Natural killer cell (primary cell): ENCODE results near the gene ABHD15. TPM values are rescaled to one million over a fixed set of nuclear protein-coding genes. Genes with fewer than 3 reads are reported as not detected.

ENCODE experiments used
- ATAC-seq, 3 donors: fragments of 150-1000 bp in 2 of 3; fragments of 200-7000 bp in 1 of 3; cut with Tn5 transposase; 1 replicate in 1 of 3; 2 replicates in 2 of 3; pipeline ENCODE4 v1.10.0; 2021; ENCODE audit warnings: mild to moderate bottlenecking in 2 of 3, moderate library complexity in 2 of 3
- DNase-seq, 2 donors: peaks; one replicate each; pipeline versions ENCODE4 v3.0.0 to v3.0.0-alpha.2; 2013 to 2021; ENCODE audit warnings: mixed read lengths in 1 of 2
- H3K27ac ChIP-seq: one replicate; pipeline ENCODE4 v1.5.1; 2013; ENCODE audit warnings: mild to moderate bottlenecking, low read length
- H3K27me3 ChIP-seq: one replicate; pipeline ENCODE4 v1.6.1; 2013; ENCODE audit warnings: low read length; ENCODE audit not compliant: control insufficient read depth, insufficient read depth
- H3K36me3 ChIP-seq: one replicate; pipeline ENCODE4 v1.6.1; 2013; ENCODE audit warnings: low read length; ENCODE audit not compliant: control insufficient read depth, insufficient read depth
- H3K4me1 ChIP-seq: one replicate; pipeline ENCODE4 v1.6.1; 2013; ENCODE audit warnings: low read length; ENCODE audit not compliant: control insufficient read depth, insufficient read depth
- H3K4me3 ChIP-seq: one replicate; pipeline ENCODE4 v1.5.1; 2013; ENCODE audit warnings: low read length
- H3K9me3 ChIP-seq: one replicate; pipeline ENCODE4 v1.6.1; 2013; ENCODE audit warnings: low read length; ENCODE audit not compliant: control insufficient read depth, insufficient read depth
- H3K27ac Mint-ChIP-seq, 2 donors: one replicate each; pipeline ENCODE4 v1.8.0; 2022; ENCODE audit warnings: mild to moderate bottlenecking in 2 of 2, mixed read lengths in 2 of 2, moderate library complexity in 1 of 2
- H3K27me3 Mint-ChIP-seq, 2 donors: one replicate each; pipeline ENCODE4 v1.8.0; 2022; ENCODE audit warnings: low read depth in 2 of 2, mixed read lengths in 2 of 2
- H3K36me3 Mint-ChIP-seq: one replicate; pipeline ENCODE4 v1.8.0; 2022; ENCODE audit warnings: mixed read lengths
- H3K4me1 Mint-ChIP-seq, 2 donors: one replicate each; pipeline ENCODE4 v1.8.0; 2022; ENCODE audit warnings: mixed read lengths in 2 of 2
- H3K4me3 Mint-ChIP-seq: one replicate; pipeline ENCODE4 v1.8.0; 2022; ENCODE audit warnings: mild to moderate bottlenecking, moderate library complexity, mixed read lengths
- H3K9me3 Mint-ChIP-seq, 2 donors: one replicate each; pipeline ENCODE4 v1.8.0; 2022; ENCODE audit warnings: mixed read lengths in 2 of 2
- WGBS: methylation state at CpG from one replicate; pipeline ENCODE4 v1.1.7; 2013; ENCODE audit warnings: missing lambda C conversion rate; ENCODE audit not compliant: insufficient coverage; 5-methylcytosine and 5-hydroxymethylcytosine counted together
- intact Hi-C: fragments of 100-400 bp; cut with micrococcal nuclease; formaldehyde crosslinking; loops from one replicate; pipeline ENCODE4 v1.14.2; 2022
- total RNA-seq, 4 donors: library from RNA; stranded (reverse); fragments of 120-200 nt in 1 of 4; gene quantifications; one replicate each; pipeline versions ENCODE4 v1.2.3 to v1.2.4, GENCODE V29; 2013 to 2022
- TF ChIP-seq, protein P1 (sequence below): fragments of 200-600 bp; IDR thresholded peaks from one replicate; pipeline ENCODE4 v1.8.0; 2022; ENCODE audit warnings: antibody characterized with exemption

The ABHD15 gene
- total RNA-seq, 3 donors from 2014 or later (not counting 1 experiment from before 2014, with no cell fraction given) = 31.7 to 33.8 (median 33.1) TPM

DNA sequence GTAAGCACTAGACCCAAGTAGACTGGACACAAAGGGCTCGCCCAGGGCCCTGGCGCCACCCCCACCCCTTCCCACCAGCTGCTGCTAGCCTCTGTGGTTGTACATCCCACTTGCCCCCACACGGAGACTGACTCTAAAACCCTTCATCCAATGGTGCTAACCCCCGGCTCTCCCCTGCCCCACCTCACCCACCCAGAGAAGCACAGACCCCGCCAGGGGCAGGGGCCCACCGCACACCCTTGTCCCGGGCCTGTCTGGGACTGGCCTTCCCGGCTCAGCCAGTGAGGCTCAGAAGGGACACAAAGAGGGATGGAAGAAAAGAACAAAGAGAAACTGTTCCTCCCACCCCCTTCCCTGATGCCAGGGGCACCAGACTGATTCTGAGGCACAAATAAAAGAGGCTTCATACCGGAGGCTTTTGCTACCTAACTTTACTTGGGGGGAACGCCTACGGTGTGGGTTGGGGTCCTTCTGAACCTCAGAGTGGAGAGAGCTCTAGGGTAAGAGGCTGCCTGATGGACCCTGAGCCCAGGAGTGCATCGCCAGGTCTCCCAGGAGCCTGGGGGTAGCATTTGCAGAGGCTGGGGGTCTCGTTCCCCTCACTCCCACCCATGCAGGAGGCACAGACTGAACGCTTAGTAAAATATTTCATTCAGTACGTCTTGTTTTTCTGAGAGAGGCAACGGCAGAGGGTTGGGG is 47.7 kb upstream of the ABHD15 start:
- Histone ChIP-seq H3K27ac (no peak overlapping the region), H3K36me3 (no peaks in the 10 kb centered on the region), H3K27me3 (no peaks in the 10 kb centered on the region), H3K4me1 (peaks cover 56% of the 10 kb centered on the region), H3K4me3 (peak overlapping the region; percentile 60), H3K9me3 (no peaks in the 10 kb centered on the region)
- no peak for ATAC-seq
- Mint-ChIP-seq H3K9me3 (no peaks in the 10 kb centered on the region), H3K27ac (peak overlapping the region; percentile 74 to 86), H3K27me3 (no peaks in the 10 kb centered on the region), H3K4me1 (peaks cover 12 to 49% of the 10 kb centered on the region in 2 donors), H3K4me3 (peak overlapping the region; percentile 90), H3K36me3 (no peaks in the 10 kb centered on the region)
- TF ChIP-seq, protein P1, sequence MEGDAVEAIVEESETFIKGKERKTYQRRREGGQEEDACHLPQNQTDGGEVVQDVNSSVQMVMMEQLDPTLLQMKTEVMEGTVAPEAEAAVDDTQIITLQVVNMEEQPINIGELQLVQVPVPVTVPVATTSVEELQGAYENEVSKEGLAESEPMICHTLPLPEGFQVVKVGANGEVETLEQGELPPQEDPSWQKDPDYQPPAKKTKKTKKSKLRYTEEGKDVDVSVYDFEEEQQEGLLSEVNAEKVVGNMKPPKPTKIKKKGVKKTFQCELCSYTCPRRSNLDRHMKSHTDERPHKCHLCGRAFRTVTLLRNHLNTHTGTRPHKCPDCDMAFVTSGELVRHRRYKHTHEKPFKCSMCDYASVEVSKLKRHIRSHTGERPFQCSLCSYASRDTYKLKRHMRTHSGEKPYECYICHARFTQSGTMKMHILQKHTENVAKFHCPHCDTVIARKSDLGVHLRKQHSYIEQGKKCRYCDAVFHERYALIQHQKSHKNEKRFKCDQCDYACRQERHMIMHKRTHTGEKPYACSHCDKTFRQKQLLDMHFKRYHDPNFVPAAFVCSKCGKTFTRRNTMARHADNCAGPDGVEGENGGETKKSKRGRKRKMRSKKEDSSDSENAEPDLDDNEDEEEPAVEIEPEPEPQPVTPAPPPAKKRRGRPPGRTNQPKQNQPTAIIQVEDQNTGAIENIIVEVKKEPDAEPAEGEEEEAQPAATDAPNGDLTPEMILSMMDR = no peak
- intact Hi-C loops = loop anchor here (1.0 to 10.0 kb wide), 5 partner anchors 22 to 148 kb away; partner anchors contain the start of genes ABHD15, GIT1 and TP53I13
- no peak for DNase-seq
- WGBS = 59% methylated on average over 15 of the region's 16 CpGs

DNA sequence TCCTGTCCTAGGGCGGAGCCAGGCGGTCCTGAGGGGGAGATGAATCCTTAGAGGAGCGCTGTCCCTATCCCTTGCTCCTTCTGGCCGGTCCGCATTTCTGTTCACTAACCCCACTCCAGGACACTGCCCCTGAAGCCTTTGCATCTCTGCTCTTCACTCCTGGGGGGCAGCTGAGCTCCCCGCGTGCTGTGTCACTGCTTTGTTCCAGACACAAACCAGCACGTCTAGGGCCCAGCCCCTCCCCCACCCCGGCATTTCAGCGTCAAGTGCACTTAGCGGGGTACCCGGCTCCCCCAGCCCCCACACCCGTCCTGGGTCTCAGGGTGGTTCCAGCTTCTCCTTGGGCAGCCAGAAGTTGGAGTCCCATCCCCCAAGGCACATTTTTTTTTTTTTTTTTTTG is 47.0 kb upstream of the ABHD15 start:
- ATAC-seq = no peak
- peaks cover 12 to 55% of the 10 kb centered on the region in 2 donors for H3K4me1 Mint-ChIP-seq

DNA sequence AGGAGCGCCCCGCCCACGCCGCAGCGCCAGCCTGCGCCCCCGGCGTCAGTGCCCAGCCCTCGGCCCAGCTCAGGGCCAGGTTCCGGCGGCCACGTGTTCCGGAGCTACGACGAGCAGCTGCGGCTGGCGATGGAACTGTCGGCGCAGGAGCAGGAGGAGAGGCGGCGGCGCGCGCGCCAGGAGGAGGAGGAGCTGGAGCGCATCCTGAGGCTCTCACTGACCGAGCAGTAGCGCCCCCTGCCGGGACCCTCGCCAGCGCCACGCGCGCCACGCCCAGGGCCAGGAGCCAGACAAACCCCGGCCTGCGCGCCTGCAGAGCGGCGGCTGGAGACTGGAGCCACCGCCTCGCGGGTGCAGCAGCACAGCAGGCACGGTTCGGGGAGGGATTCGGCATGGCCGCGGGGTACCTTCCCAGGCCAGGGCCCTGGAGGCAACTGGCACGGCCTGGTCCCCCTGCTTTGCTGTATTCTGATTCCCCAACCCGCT is 46.6 kb upstream of the ABHD15 start:
- Histone ChIP-seq H3K4me1 (peaks cover 65% of the 10 kb centered on the region), H3K9me3 (no peaks in the 10 kb centered on the region), H3K27me3 (no peaks in the 10 kb centered on the region), H3K36me3 (no peaks in the 10 kb centered on the region), H3K27ac (no peak overlapping the region), H3K4me3 (peak overlapping the region; percentile 7)
- ATAC-seq = peak; percentile 26 to 48 (median 35)
- DNase-seq = peak; percentile 90 to 94
- Mint-ChIP-seq H3K27me3 (no peaks in the 10 kb centered on the region), H3K27ac (no peak overlapping the region), H3K4me1 (peaks cover 14 to 58% of the 10 kb centered on the region in 2 donors), H3K4me3 (peak overlapping the region; percentile 28), H3K9me3 (no peaks in the 10 kb centered on the region), H3K36me3 (no peaks in the 10 kb centered on the region)
- TF ChIP-seq, protein P1 = peak; percentile 90
- 1% methylated on average over 50 of the region's 50 CpGs for WGBS
- intact Hi-C loops = loop anchor here (10.0 kb wide), 1 partner anchor 49 kb away; the partner anchor contains the start of genes ABHD15 and TP53I13

More for the DNA sequence above, 47.0 kb upstream of the ABHD15 start:
- no peak overlapping the region for H3K27ac ChIP-seq
- peak overlapping the region; percentile 7 for H3K4me3 ChIP-seq
- peak overlapping the region; percentile 28 for H3K4me3 Mint-ChIP-seq
- H3K4me1 ChIP-seq = peaks cover 63% of the 10 kb centered on the region
- no peaks in the 10 kb centered on the region for H3K9me3 ChIP-seq
- H3K36me3 Mint-ChIP-seq = no peaks in the 10 kb centered on the region
- H3K27ac Mint-ChIP-seq = no peak overlapping the region
- peak in 1 of 2 donors; percentile 34 for DNase-seq
- no peaks in the 10 kb centered on the region for H3K27me3 Mint-ChIP-seq
- H3K27me3 ChIP-seq = no peaks in the 10 kb centered on the region
- TF ChIP-seq, protein P1 = no peak
- no peaks in the 10 kb centered on the region for H3K36me3 ChIP-seq
- 28% methylated on average over 13 of the region's 13 CpGs for WGBS
- intact Hi-C loops = loop anchor here (2.0 to 10.0 kb wide), 2 partner anchors 25 to 49 kb away; partner anchors contain the start of genes ABHD15, GIT1 and TP53I13
- H3K9me3 Mint-ChIP-seq = no peaks in the 10 kb centered on the region
